TTC549 (cell line): ENCODE data around the gene HSPG2.

ENCODE experiments used
- FAIRE-seq: peaks from 2 replicates; lab custom pipeline; 2012; peaks lifted over from hg19 to GRCh38; lab: Jason Lieb, UNC

HSPG2 gene

GRCh38 chr1:21898326-21899200 lies 38.5 kb downstream of the HSPG2 start:
- FAIRE-seq: no peak

GRCh38 chr1:21897844-21898243 lies 39.3 kb downstream of the HSPG2 start:
- no peak for FAIRE-seq

- no peak for FAIRE-seq
Observed at GRCh38 chr1:21896652-21897532, 40.2 kb downstream of the HSPG2 start.

GRCh38 chr1:21896026-21896425 lies 41.1 kb downstream of the HSPG2 start:
- no peak for FAIRE-seq

GRCh38 chr1:21894034-21894881 lies 42.9 kb downstream of the HSPG2 start:
- no peak for FAIRE-seq

- no peak for FAIRE-seq
Observed at GRCh38 chr1:21893046-21893805, 43.9 kb downstream of the HSPG2 start.

- no peak for FAIRE-seq
Observed at GRCh38 chr1:21891621-21892479, 45.3 kb downstream of the HSPG2 start.

- FAIRE-seq: no peak
Observed at GRCh38 chr1:21891081-21891480, 46.0 kb downstream of the HSPG2 start.

GRCh38 chr1:21888500-21888899 lies 48.6 kb downstream of the HSPG2 start:
- FAIRE-seq: no peak

GRCh38 chr1:21887796-21888195 lies 49.3 kb downstream of the HSPG2 start:
- FAIRE-seq: no peak

GRCh38 chr1:21887216-21887736 lies 49.8 kb downstream of the HSPG2 start:
- no peak for FAIRE-seq

GRCh38 chr1:21886486-21887215 lies 50.5 kb downstream of the HSPG2 start:
- no peak for FAIRE-seq

- no peak for FAIRE-seq
Observed at GRCh38 chr1:21885236-21886037, 51.7 kb downstream of the HSPG2 start.

GRCh38 chr1:21884456-21885235 lies 52.5 kb downstream of the HSPG2 start:
- FAIRE-seq: no peak

- FAIRE-seq: no peak
Observed at GRCh38 chr1:21882721-21883415, 54.2 kb downstream of the HSPG2 start.

- no peak for FAIRE-seq
Observed at GRCh38 chr1:21881250-21881649, 55.9 kb downstream of the HSPG2 start.

GRCh38 chr1:21880619-21880970 lies 56.5 kb downstream of the HSPG2 start:
- FAIRE-seq: no peak
